Ascending aorta (tissue), 2 donors: ENCODE results near the gene SAP30BP. TPM values are rescaled to one million over a fixed set of nuclear protein-coding genes. Genes with fewer than 3 reads are reported as not detected.

ENCODE experiments used
- DNase-seq, 2 donors: peaks; one replicate each; pipeline ENCODE4 v3.0.0-alpha.2; 2019; ENCODE audit warnings: low spot score in 2 of 2
- H3K27ac ChIP-seq, 2 donors: fragments of 200-600 bp; sonication (generic); one replicate each; pipeline ENCODE4 v1.5.1; 2016 to 2017; ENCODE audit warnings: mild to moderate bottlenecking in 1 of 2
- H3K27me3 ChIP-seq: fragments of 200-600 bp; sonication (generic); one replicate; pipeline ENCODE4 v1.5.1; 2017
- H3K36me3 ChIP-seq, 2 donors: fragments of 200-600 bp; sonication (generic); one replicate each; pipeline ENCODE4 v1.5.1; 2016
- H3K4me1 ChIP-seq, 2 donors: fragments of 200-600 bp; sonication (generic); one replicate each; pipeline ENCODE4 v1.5.1; 2016 to 2017; ENCODE audit warnings: mild to moderate bottlenecking in 1 of 2
- H3K4me3 ChIP-seq, 2 donors: fragments of 200-600 bp; sonication (generic); one replicate each; pipeline ENCODE4 v1.5.1; 2016 to 2017; ENCODE audit warnings: mild to moderate bottlenecking in 1 of 2
- H3K9me3 ChIP-seq, 2 donors: fragments of 200-600 bp; sonication (generic); one replicate each; pipeline ENCODE4 v1.5.1; 2016
- CTCF ChIP-seq, 3 experiments: fragments of 200-600 bp in 2 of 3; fragments of 450-650 bp in 1 of 3; sonication (generic) in 2 of 3; IDR thresholded peaks; one replicate each; pipeline ENCODE4 v1.5.1; 2016 to 2019; ENCODE audit warnings: antibody characterized with exemption in 3 of 3, mild to moderate bottlenecking in 1 of 3, moderate library complexity in 1 of 3
- intact Hi-C: fragments of 100-400 bp; cut with DNase I; formaldehyde crosslinking; loops from one replicate; pipeline ENCODE4 v1.15.1; 2023
- total RNA-seq: library from RNA; depleted of rRNA; stranded (reverse); fragments of >200 nt; gene quantifications from one replicate; pipeline ENCODE4 v1.1.0, GENCODE V29; 2016

The SAP30BP gene
- total RNA-seq, 1 donor from 2014 or later: 70.9 TPM

- intact Hi-C loops: no loop called here
- no peak for DNase-seq
- H3K27me3 ChIP-seq: no peaks in the 10 kb centered on the region
- H3K27ac ChIP-seq: no peak overlapping the region
- H3K36me3 ChIP-seq: peaks cover 2 to 3% of the 10 kb centered on the region in 2 donors
- H3K9me3 ChIP-seq: no peaks in the 10 kb centered on the region
- H3K4me1 ChIP-seq: peaks cover 3 to 6% of the 10 kb centered on the region in 2 donors
- TF ChIP-seq CTCF (IDR thresholded peaks at IDR 0.05): no peak
- H3K4me3 ChIP-seq: no peak overlapping the region
Measured at GRCh38 chr17:75638893-75639292, 28.2 kb upstream of the SAP30BP start.

- peaks cover 3 to 5% of the 10 kb centered on the region in 2 donors for H3K36me3 ChIP-seq
- intact Hi-C loops: no loop called here
- H3K27ac ChIP-seq: no peak overlapping the region
- no peak for TF ChIP-seq CTCF (IDR thresholded peaks at IDR 0.05)
- H3K4me1 ChIP-seq: peaks cover 0 to 2% of the 10 kb centered on the region in 2 donors
- no peak for DNase-seq
- no peaks in the 10 kb centered on the region for H3K27me3 ChIP-seq
- no peak overlapping the region for H3K4me3 ChIP-seq
- H3K9me3 ChIP-seq: no peaks in the 10 kb centered on the region
Measured at GRCh38 chr17:75639327-75639726, 27.8 kb upstream of the SAP30BP start.

GRCh38 chr17:75639771-75640555, 27.2 kb upstream of the SAP30BP start:
- Histone ChIP-seq H3K4me1 (no peaks in the 10 kb centered on the region), H3K27me3 (no peaks in the 10 kb centered on the region), H3K4me3 (no peak overlapping the region), H3K27ac (no peak overlapping the region), H3K36me3 (peaks cover 3 to 5% of the 10 kb centered on the region in 2 donors), H3K9me3 (no peaks in the 10 kb centered on the region)
- no peak for TF ChIP-seq CTCF (IDR thresholded peaks at IDR 0.05)
- intact Hi-C loops: no loop called here
- no peak for DNase-seq

- H3K36me3 ChIP-seq: peaks cover 3 to 5% of the 10 kb centered on the region in 2 donors
Measured at GRCh38 chr17:75640556-75641119, 26.5 kb upstream of the SAP30BP start.

GRCh38 chr17:75641343-75641742, 25.8 kb upstream of the SAP30BP start:
- H3K4me1 ChIP-seq: no peaks in the 10 kb centered on the region
- no peaks in the 10 kb centered on the region for H3K27me3 ChIP-seq
- no peak for DNase-seq
- H3K9me3 ChIP-seq: no peaks in the 10 kb centered on the region
- intact Hi-C loops: no loop called here
- no peak for TF ChIP-seq CTCF (IDR thresholded peaks at IDR 0.05)
- no peak overlapping the region for H3K4me3 ChIP-seq
- H3K36me3 ChIP-seq: peaks cover 3 to 5% of the 10 kb centered on the region in 2 donors
- H3K27ac ChIP-seq: no peak overlapping the region

More at GRCh38 chr17:75640556-75641119, 26.5 kb upstream of the SAP30BP start:
- no peak for DNase-seq
- intact Hi-C loops: no loop called here
- Histone ChIP-seq H3K4me1 (no peaks in the 10 kb centered on the region), H3K27me3 (no peaks in the 10 kb centered on the region), H3K4me3 (no peak overlapping the region), H3K9me3 (no peaks in the 10 kb centered on the region), H3K27ac (no peak overlapping the region)
- TF ChIP-seq CTCF (IDR thresholded peaks at IDR 0.05): no peak
